A673 (cell line): ENCODE data around the gene NAA35. TPM values are rescaled to one million over a fixed set of nuclear protein-coding genes. Genes with fewer than 3 reads are reported as not detected.

Experiments
- BruUV-seq: library from RNA; stranded (reverse); fragments of 400-500 nt; replicated peaks from 2 replicates; lab custom pipeline; 2021; lab: Mats Ljungman, UMichigan
- CTCF ChIA-PET: fragments of 300-600 bp; sonication (Branson Sonifier 250); formaldehyde crosslinking; loops from one replicate; lab custom pipeline; 2022; ENCODE audit warnings: antibody characterized with exemption; lab: Charles Lee
- POLR2A ChIA-PET: fragments of 300-600 bp; sonication (Branson Sonifier 250); formaldehyde crosslinking; loops from one replicate; lab custom pipeline; 2022; ENCODE audit warnings: antibody characterized with exemption; ENCODE audit not compliant: low non-redundant PET; lab: Charles Lee
- DNase-seq: peaks from one replicate; pipeline ENCODE4 v3.0.0-alpha.2; 2015; ENCODE audit warnings: low spot score
- H3K27ac ChIP-seq: fragments of 200-600 bp; sonication (generic); 2 replicates; pipeline ENCODE4 v1.5.1; 2016; ENCODE audit warnings: mixed run types, low read depth, mild to moderate bottlenecking, mixed read lengths, antibody characterized with exemption, low read length; ENCODE audit not compliant: poor library complexity, severe bottlenecking
- H3K27me3 ChIP-seq: fragments of 200-600 bp; sonication (generic); replicated peaks from 2 replicates; pipeline ENCODE4 v1.6.1; 2017; ENCODE audit warnings: mixed run types, low read depth, mild to moderate bottlenecking, mixed read lengths, antibody characterized with exemption, low read length; ENCODE audit not compliant: insufficient read depth, poor library complexity
- H3K36me3 ChIP-seq: fragments of 200-600 bp; sonication (generic); 2 replicates; pipeline ENCODE4 v1.6.1; 2016; ENCODE audit warnings: mixed run types, mild to moderate bottlenecking, mixed read lengths, antibody characterized with exemption, low read length; ENCODE audit not compliant: insufficient read depth, poor library complexity, severe bottlenecking
- H3K4me1 ChIP-seq: fragments of 200-600 bp; sonication (generic); 2 replicates; pipeline ENCODE4 v1.6.1; 2017; ENCODE audit warnings: mixed run types, mild to moderate bottlenecking, mixed read lengths, antibody characterized with exemption, low read length; ENCODE audit not compliant: insufficient read depth, poor library complexity, severe bottlenecking
- H3K4me3 ChIP-seq: fragments of 200-600 bp; sonication (generic); 2 replicates; pipeline ENCODE4 v1.5.1; 2016; ENCODE audit warnings: low read depth, mixed run types, mild to moderate bottlenecking, mixed read lengths, low read length; ENCODE audit not compliant: poor library complexity, severe bottlenecking
- H3K9me3 ChIP-seq: fragments of 200-600 bp; sonication (generic); 2 replicates; pipeline ENCODE4 v1.6.1; 2016; ENCODE audit warnings: mixed run types, low read depth, mild to moderate bottlenecking, mixed read lengths, antibody characterized with exemption, low read length; ENCODE audit not compliant: poor library complexity, severe bottlenecking
- CTCF ChIP-seq: fragments of 300-800, 200-600 bp; sonication (generic); conservative IDR thresholded peaks from 2 replicates; pipeline ENCODE4 v1.5.1; 2017; ENCODE audit warnings: low read depth, mild to moderate bottlenecking, antibody characterized with exemption, low read length, moderate library complexity, mixed read lengths
- EZH2 ChIP-seq: fragments of 200-600 bp; sonication (generic); IDR thresholded peaks from 2 replicates; pipeline ENCODE4 v1.6.1; 2017; ENCODE audit warnings: borderline replicate concordance, low read depth, mild to moderate bottlenecking, mixed read lengths, antibody characterized with exemption, low read length; ENCODE audit not compliant: poor library complexity, severe bottlenecking
- intact Hi-C: fragments of 100-400 bp; cut with micrococcal nuclease; formaldehyde crosslinking; loops from one replicate; pipeline ENCODE4 v1.10.0; 2022; ENCODE audit not compliant: unreplicated experiment
- total RNA-seq: library from RNA; stranded (reverse); gene quantifications from 2 replicates; pipeline ENCODE4 v1.2.3, GENCODE V29; 2021

NAA35 gene
- total RNA-seq, 1 experiment from 2014 or later: 28.4 TPM

DNA sequence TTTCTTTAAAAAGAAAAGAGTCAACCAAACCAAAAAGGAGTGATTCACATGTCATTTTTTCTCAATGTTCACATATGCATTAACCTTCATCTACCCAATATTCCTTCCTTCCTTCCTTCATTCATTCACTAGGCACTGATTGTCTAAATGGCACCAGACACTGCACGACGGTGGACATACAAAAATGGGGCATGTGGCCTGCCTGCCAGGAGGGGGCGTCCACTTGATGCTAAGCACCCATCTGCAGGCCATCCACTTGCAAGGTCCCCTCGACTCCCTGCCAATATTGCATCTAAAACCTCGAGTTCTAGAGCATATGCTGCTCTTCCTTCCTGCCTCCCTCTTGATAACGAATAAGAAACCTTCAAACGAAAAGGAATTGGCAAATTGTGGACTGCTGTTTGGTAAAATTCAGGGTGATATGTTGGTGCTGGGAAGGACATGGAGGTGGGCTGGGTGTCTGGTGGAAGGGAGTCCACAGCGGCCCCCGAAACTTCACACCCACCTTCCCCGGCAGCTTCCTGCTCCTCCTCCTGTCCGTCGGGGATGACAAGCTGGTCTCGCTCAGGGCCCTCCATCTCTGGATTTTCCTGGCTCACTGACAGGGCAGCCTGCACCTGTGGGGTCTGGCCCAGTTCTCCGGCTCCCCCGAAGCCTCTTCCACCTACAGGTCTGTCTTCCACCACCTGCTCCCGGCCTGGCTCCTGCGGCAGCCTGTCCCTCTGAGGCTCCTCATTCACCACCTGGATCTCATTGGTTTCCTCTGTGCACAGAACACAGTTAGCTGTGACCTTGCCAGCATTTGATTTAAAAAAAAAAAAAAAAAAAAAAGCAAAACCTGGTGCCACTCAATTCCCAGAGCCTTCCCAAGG lies 94.2 kb downstream of the NAA35 start:
- ChIA-PET CTCF (no interaction called here), POLR2A (no interaction called here)
- H3K27ac ChIP-seq: no peak overlapping the region
- peaks cover 27% of the 10 kb centered on the region for H3K36me3 ChIP-seq
- no peaks in the 10 kb centered on the region for H3K4me1 ChIP-seq
- DNase-seq: peak; percentile 71
- TF ChIP-seq EZH2 (no peak), CTCF (peak; percentile 82)
- intact Hi-C loops: loop anchor here (10.0 kb wide), 1 partner anchor 200 kb away; no protein-coding TSS in a partner anchor
- H3K9me3 ChIP-seq: no peaks in the 10 kb centered on the region
- H3K4me3 ChIP-seq: no peak overlapping the region
- H3K27me3 ChIP-seq: no peaks in the 10 kb centered on the region
- no TSS peak for BruUV-seq

DNA sequence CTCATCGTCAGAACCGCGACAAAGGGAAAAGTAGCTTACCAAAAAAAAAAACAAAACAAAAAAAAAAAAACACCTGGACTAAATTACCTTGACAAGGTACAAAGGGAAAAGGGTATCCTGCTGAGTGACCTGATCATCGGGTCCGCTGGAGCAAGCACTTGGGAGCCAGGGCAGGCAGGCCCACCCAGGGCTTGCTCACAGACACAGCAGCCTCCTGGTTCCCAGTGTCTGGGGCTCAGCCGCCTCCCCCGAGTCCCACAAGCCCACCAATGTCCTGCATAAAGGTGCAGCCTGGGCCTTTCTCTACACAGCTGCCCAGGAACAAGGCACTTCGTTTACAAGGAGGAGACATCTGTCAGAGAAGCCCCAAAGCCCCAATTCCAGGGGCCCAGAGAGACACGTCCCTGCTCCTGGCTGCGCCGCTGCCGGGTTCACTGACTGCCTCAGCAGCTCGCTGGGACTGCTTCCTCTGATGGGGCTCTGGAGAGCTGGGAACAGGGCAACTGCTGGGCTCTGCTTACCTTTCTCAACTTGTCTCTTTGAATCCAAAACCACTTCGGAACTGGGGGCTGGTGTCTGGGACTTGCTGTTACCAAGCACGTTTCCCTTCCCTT lies 95.0 kb downstream of the NAA35 start:
- ChIA-PET CTCF (no interaction called here), POLR2A (no interaction called here)
- no peak overlapping the region for H3K27ac ChIP-seq
- no peaks in the 10 kb centered on the region for H3K4me1 ChIP-seq
- no peak for TF ChIP-seq EZH2
- no peak overlapping the region for H3K4me3 ChIP-seq
- H3K36me3 ChIP-seq: peaks cover 27% of the 10 kb centered on the region
- intact Hi-C loops: loop anchor here (10.0 kb wide), 1 partner anchor 199 kb away; no protein-coding TSS in a partner anchor
- H3K9me3 ChIP-seq: no peaks in the 10 kb centered on the region
- no TSS peak for BruUV-seq
- H3K27me3 ChIP-seq: no peaks in the 10 kb centered on the region
- DNase-seq: no peak

DNA sequence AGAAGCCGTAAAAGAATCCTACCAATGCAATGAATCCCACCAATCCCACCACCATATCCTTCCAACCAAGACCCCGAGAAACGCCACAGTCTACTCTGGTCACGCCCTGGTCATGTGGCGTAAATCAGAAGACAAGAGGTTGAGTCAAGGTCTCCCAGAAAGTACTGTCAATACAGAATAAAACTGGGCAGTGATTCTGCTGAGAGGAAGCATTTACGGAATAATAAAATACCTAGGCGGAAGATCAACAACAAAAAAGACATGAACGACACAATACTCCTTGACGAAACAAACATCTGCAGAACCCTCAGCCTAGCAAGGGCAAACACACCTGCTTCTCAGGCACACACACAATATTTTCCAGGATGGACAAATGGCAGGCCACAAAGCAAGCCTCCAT lies 95.6 kb downstream of the NAA35 start:
- ChIA-PET POLR2A (no interaction called here), CTCF (no interaction called here)
- Histone ChIP-seq H3K36me3 (peaks cover 27% of the 10 kb centered on the region), H3K27me3 (no peaks in the 10 kb centered on the region), H3K27ac (no peak overlapping the region), H3K4me3 (no peak overlapping the region), H3K4me1 (no peaks in the 10 kb centered on the region), H3K9me3 (no peaks in the 10 kb centered on the region)
- no peak for TF ChIP-seq EZH2
- no peak for TF ChIP-seq CTCF
- intact Hi-C loops: loop anchor here (10.0 kb wide), 1 partner anchor 198 kb away; no protein-coding TSS in a partner anchor
- BruUV-seq: no TSS peak
- DNase-seq: no peak
